Right lobe of liver (tissue), 6 donors: Measurements from ENCODE around the gene KCNQ4. TPM values are rescaled to one million over a fixed set of nuclear protein-coding genes. Genes with fewer than 3 reads are reported as not detected.

ENCODE experiments used
- ATAC-seq, 4 donors: fragments of 200-7000 bp; cut with Tn5 transposase; one replicate each; pipeline ENCODE4 v1.9.1; 2020; ENCODE audit warnings: mild to moderate bottlenecking in 4 of 4, moderate library complexity in 4 of 4
- DNase-seq, 3 donors: peaks; one replicate each; pipeline ENCODE4 v3.0.0-alpha.2; 2020
- H3K27ac ChIP-seq, 3 donors: fragments of 200-600 bp; one replicate each; pipeline ENCODE4 v1.8.0; 2022
- H3K27me3 ChIP-seq, 2 donors: fragments of 200-600 bp; one replicate each; pipeline ENCODE4 v1.8.0; 2022
- H3K36me3 ChIP-seq, 4 donors: fragments of 200-600 bp; sonication (generic) in 1 of 4; one replicate each; pipeline versions ENCODE4 v1.5.1 to v1.8.0; 2017 to 2022; ENCODE audit warnings: control low read depth in 1 of 4
- H3K4me1 ChIP-seq, 4 donors: fragments of 200-600 bp; sonication (generic) in 1 of 4; one replicate each; pipeline versions ENCODE4 v1.5.1 to v1.8.0; 2017 to 2022; ENCODE audit warnings: control low read depth in 1 of 4
- H3K4me3 ChIP-seq, 3 donors: fragments of 200-600 bp; one replicate each; pipeline ENCODE4 v1.8.0; 2022
- H3K9me3 ChIP-seq, 4 donors: fragments of 200-600 bp; sonication (generic) in 1 of 4; one replicate each; pipeline versions ENCODE4 v1.5.1 to v1.8.0; 2017 to 2022; ENCODE audit warnings: control low read depth in 1 of 4
- POLR2A ChIP-seq: fragments of 450-650 bp; IDR thresholded peaks from one replicate; pipeline ENCODE4 v1.6.1; 2017; ENCODE audit warnings: antibody characterized with exemption, mild to moderate bottlenecking
- WGBS: methylation state at CpG from one replicate; pipeline ENCODE4 v1.1.6; 2018; ENCODE audit warnings: low coverage, low lambda C conversion rate; ENCODE audit not compliant: insufficient coverage; ENCODE audit errors: missing lambda C conversion rate; 5-methylcytosine and 5-hydroxymethylcytosine counted together
- intact Hi-C, 2 donors: fragments of 100-400 bp; cut with DNase I; formaldehyde crosslinking; loops; one replicate each; pipeline versions ENCODE4 v1.11.2 to v1.14.1; 2022
- total RNA-seq, 6 experiments: library from RNA; depleted of rRNA in 2 of 6; stranded (reverse); fragments of >200 nt in 2 of 6; fragmentation: NEBNext Ultra II Directional in 3 of 6; extraction: Animal tissue kit (Norgen Biotek cat#: 25700) in 3 of 6; gene quantifications; one replicate each; pipeline versions ENCODE4 v1.1.0 to v1.2.4, GENCODE V29; 2016 to 2023
- TF ChIP-seq, protein P1 (sequence below), 4 donors: fragments of 200-600 bp in 3 of 4; fragments of 450-650 bp in 1 of 4; IDR thresholded peaks; one replicate each; pipeline versions ENCODE4 v1.5.1 to v1.8.0; 2016 to 2022; ENCODE audit warnings: antibody characterized with exemption in 4 of 4, mild to moderate bottlenecking in 2 of 4
- donor health status: DM: no; HTN: yes; CAD: no.
- donor health status: DM: no; HTN: no; CAD: no.
- donor health status: DM: no; HTN: no; CAD: no.
- donor health status: DM: no; HTN: yes; CAD: no.
- donor health status: DM: no; HTN: yes; CAD: no.

KCNQ4 gene
- total RNA-seq, 6 experiments from 2014 or later: 0.12 to 0.23 (median 0.15) TPM

DNA sequence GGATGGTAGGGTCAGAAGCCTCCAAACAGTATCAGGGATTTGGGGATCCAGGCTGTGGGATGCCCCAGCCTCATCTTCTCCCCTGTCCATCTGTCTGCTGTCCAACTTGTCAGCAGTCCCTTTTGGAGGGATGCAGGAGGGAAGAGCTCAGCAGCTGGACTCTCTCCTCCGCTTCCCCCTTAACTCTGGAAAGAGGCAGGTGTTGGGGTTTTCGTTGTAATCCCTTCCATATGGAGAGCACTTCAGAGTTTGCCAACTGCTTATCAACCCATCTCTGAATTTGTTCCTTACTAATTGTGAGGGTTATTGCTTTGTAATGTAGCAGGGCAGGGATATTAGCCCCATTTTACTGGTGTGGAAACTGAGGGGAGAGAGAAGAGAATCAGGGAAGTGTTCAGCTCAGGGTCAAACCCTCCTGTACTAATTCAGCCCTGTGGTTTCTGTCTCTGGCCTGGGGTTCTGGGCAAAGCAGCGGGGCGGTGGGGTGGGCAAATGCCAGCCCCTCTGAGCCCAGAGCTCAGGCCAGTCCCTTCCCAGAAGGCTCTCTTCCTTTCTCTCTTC lies 75.3 kb downstream of the KCNQ4 start:
- intact Hi-C loops: loop anchor here in 1 of 2 donors (10.0 kb wide), 1 partner anchor 234 kb away; no protein-coding TSS in a partner anchor
- Histone ChIP-seq H3K4me3 (no peak overlapping the region), H3K9me3 (no peaks in the 10 kb centered on the region), H3K27me3 (no peaks in the 10 kb centered on the region), H3K27ac (no peak overlapping the region), H3K36me3 (no peaks in the 10 kb centered on the region), H3K4me1 (peaks cover 0 to 3% (median 0%) of the 10 kb centered on the region in 4 donors)
- no peak for TF ChIP-seq POLR2A
- TF ChIP-seq, protein P1, sequence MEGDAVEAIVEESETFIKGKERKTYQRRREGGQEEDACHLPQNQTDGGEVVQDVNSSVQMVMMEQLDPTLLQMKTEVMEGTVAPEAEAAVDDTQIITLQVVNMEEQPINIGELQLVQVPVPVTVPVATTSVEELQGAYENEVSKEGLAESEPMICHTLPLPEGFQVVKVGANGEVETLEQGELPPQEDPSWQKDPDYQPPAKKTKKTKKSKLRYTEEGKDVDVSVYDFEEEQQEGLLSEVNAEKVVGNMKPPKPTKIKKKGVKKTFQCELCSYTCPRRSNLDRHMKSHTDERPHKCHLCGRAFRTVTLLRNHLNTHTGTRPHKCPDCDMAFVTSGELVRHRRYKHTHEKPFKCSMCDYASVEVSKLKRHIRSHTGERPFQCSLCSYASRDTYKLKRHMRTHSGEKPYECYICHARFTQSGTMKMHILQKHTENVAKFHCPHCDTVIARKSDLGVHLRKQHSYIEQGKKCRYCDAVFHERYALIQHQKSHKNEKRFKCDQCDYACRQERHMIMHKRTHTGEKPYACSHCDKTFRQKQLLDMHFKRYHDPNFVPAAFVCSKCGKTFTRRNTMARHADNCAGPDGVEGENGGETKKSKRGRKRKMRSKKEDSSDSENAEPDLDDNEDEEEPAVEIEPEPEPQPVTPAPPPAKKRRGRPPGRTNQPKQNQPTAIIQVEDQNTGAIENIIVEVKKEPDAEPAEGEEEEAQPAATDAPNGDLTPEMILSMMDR (IDR thresholded peaks at IDR 0.05): no peak
- WGBS: 93% methylated on average over 2 of the region's 4 CpGs
- DNase-seq (no peak), ATAC-seq (no peak)

DNA sequence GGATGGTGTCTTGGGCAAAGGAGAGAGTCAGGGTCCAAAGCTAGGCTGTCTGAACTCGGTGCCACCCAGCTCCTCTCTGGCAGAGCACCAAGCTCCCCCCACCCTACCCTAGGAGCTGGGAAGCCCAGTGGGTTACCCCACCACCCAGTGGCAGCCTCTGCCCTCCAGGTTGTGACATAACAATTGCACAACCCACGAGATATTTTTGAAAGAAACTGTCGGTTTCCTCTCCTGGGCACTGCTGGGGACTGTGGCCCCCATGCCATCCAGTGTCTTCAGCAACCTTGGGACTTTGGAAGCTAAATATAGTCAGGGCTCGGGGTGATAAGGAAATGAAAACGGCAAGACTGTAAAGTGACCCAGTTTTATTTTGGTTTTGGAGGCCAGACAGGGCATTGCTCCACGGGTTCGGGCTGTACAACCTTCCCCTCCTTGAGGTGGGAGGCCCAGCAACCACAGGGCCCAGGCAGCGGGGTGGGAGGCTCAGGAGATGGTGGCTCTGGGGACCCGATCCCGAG lies 77.2 kb downstream of the KCNQ4 start:
- DNase-seq: peak in 2 of 3 donors; percentile 75 to 76
- Histone ChIP-seq H3K36me3 (no peaks in the 10 kb centered on the region), H3K9me3 (no peaks in the 10 kb centered on the region), H3K4me1 (peaks cover 0 to 3% (median 0%) of the 10 kb centered on the region in 4 donors), H3K27me3 (no peaks in the 10 kb centered on the region), H3K4me3 (peak overlapping the region; percentile 51 to 66 (median 64)), H3K27ac (peak overlapping the region; percentile 57 to 92 (median 90))
- ATAC-seq: peak; percentile 16 to 49 (median 34)
- intact Hi-C loops: loop anchor here (5.0 kb wide), 1 partner anchor 87 kb away; no protein-coding TSS in a partner anchor
- TF ChIP-seq, protein P1 (IDR thresholded peaks at IDR 0.05): no peak
- peak; percentile 9 for TF ChIP-seq POLR2A
- 5% methylated on average over 8 of the region's 10 CpGs for WGBS

DNA sequence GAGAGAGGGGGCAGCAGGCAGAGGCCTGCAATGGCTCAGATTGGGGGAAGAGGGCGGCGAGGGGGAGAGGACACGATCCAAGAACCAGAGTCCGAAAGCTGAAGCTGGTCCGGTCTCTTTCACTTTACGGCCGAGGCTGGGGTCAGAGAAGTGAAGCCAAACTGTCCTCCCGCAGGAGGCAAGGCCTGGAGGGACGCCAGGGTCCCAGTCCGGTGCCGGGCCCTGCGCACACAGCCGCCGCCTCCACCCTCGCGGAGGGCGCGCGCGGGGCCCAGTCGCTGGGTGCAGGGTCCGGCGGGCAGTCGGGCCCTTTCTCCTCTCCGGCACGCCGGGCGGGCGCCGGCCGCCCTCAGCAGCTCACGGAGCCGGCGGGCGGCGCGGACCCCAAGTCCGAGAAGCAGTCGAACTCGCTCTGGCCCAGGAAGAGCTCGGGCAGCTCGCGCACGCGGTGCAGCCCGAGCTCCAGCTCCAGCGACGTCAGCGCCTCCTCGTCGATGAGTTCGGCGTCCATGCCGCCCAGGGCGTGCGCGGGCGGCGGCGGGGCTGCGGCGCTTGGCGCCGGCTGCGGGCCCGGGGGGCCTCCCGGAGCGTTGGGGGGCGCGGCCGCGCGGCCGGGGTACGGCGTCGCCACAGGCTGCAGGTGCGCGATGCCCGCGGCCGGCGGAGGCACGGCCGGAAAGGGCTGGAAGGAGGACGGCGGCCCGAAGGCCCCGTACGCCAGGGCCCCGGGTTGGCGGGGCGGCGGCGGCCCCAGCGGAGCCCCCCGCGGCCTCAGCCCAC lies 77.8 kb downstream of the KCNQ4 start:
- WGBS: 0% methylated on average over 17 of the region's 98 CpGs
- DNase-seq (peak; percentile 71 to 89 (median 84)), ATAC-seq (peak; percentile 26 to 54 (median 44))
- TF ChIP-seq, protein P1 (IDR thresholded peaks at IDR 0.05): no peak
- TF ChIP-seq POLR2A: peak; percentile 44
- peak overlapping the region; percentile 58 to 92 (median 90) for H3K27ac ChIP-seq
- peaks cover 0 to 3% (median 0%) of the 10 kb centered on the region in 4 donors for H3K4me1 ChIP-seq
- no peaks in the 10 kb centered on the region for H3K27me3 ChIP-seq
- H3K9me3 ChIP-seq: no peaks in the 10 kb centered on the region
- no peaks in the 10 kb centered on the region for H3K36me3 ChIP-seq
- intact Hi-C loops: loop anchor here (5.0 kb wide), 1 partner anchor 86 kb away; no protein-coding TSS in a partner anchor
- peak overlapping the region; percentile 53 to 66 (median 64) for H3K4me3 ChIP-seq

DNA sequence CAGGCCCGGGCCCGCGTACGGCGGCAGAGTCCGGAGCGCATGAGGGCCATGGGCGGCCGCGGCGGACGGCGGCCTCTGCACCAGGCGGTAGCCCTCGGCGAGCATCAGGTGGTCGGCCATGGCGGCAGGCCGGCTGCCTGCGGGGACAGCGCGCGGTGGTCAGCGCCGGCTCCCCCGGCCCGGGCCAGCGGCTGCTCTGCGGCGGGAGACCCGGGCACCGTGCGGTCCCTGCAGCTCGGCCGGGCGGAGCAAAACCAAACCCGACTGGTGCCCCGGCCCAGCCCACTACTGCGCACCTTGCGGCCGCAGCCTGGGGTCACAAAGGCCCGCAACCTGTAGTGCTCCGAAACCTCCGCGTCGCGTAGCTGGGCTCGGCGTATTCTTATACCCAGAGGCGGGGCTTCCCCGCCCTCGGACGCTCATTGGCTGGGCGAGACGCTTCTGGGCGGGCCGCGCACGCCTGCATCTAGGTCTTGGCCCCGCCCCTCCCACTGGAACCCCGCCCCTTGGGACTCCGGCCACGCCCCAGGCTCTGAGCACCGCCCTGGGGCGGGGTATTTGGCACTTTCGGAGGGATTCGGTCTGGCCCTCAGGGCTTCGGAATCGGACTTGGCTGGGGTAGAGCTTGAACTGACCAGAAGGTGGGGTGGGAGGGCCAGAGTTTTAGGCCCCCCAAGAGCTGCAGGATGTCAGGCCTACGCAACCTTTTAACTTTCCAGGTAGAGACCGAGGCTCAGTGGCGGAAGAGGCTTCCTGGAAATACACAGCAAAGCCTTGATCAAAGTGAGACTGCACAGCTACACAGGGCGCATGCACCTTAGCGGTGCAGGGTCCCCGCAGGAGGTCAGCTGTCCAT lies 78.6 kb downstream of the KCNQ4 start, which contains the start of gene CITED4:
TSS of gene CITED4 (minus strand) at position 356 of the 856 bp plus-strand sequence. CDS start at position 120, 236 bp downstream.
- no peaks in the 10 kb centered on the region for H3K27me3 ChIP-seq
- H3K4me3 ChIP-seq: peak within 1 kb of the TSS; percentile 53 to 66 (median 64)
- no peaks in the 10 kb centered on the region for H3K36me3 ChIP-seq
- H3K27ac ChIP-seq: peak within 1 kb of the TSS; percentile 58 to 92 (median 90)
- TF ChIP-seq, protein P1 (IDR thresholded peaks at IDR 0.05): peak; percentile 38 to 52 (median 42)
- peak; percentile 99 for TF ChIP-seq POLR2A
- H3K9me3 ChIP-seq: no peaks in the 10 kb centered on the region
- peak; percentile 97 to 99 (median 98) for DNase-seq
- intact Hi-C loops: loop anchor here (5.0 kb wide), 1 partner anchor 85 kb away; no protein-coding TSS in a partner anchor
- peaks cover 0 to 3% (median 0%) of the 10 kb centered on the region in 4 donors for H3K4me1 ChIP-seq
- ATAC-seq: peak; percentile 91 to 97 (median 94)
- whole genome bisulfite sequencing: 3% methylated on average over 31 of the region's 75 CpGs
